Measurements from ENCODE around the gene BECN2. TPM values are rescaled to one million over a fixed set of nuclear protein-coding genes. Genes with fewer than 3 reads are reported as not detected.

The BECN2 gene
- not detected for total RNA-seq

DNA sequence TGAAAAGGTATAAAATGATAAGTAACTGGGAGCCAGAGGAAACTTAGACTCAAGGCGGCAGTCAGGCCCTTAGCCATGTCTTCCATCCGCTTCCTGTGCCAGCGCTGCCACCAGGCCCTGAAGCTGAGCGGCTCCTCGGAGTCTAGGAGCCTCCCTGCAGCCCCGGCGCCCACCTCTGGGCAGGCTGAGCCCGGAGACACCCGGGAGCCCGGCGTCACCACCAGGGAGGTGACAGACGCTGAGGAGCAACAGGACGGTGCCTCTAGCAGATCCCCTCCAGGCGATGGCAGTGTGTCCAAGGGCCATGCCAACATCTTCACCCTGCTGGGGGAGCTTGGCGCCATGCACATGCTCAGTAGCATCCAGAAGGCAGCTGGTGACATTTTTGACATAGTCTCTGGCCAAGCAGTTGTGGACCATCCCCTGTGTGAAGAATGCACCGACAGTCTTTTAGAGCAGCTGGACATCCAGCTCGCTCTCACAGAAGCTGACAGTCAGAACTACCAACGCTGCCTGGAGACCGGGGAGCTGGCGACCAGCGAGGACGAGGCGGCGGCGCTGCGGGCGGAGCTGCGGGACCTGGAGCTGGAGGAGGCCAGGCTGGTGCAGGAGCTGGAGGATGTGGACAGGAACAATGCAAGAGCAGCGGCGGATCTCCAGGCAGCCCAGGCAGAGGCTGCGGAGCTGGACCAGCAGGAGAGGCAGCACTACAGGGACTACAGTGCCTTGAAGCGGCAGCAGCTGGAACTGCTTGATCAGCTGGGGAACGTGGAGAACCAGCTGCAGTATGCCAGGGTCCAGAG is at the start of gene BECN2:
TSS of gene BECN2 (plus strand) at position 76 of the 803 bp plus-strand sequence. CDS start at position 76, 0 bp downstream.
- DNase-seq, result no peak
- WGBS, 2 donors, result 87 to 90% methylated on average over 22 to 29 of the region's 33 CpGs
- H3K9me3 ChIP-seq, result no peaks in the 10 kb centered on the region
- TF ChIP-seq CTCF (IDR thresholded peaks at IDR 0.05) (no peak), POLR2A (IDR thresholded peaks at IDR 0.05) (no peak)
- H3K4me3 ChIP-seq, result no peak within 1 kb of the TSS
- no peaks in the 10 kb centered on the region for H3K36me3 ChIP-seq
- H3K27ac ChIP-seq, result no peak within 1 kb of the TSS
- no peaks in the 10 kb centered on the region for H3K27me3 ChIP-seq
- intact Hi-C loops (cut with DNase I), result no loop called here
- H3K4me1 ChIP-seq, result no peaks in the 10 kb centered on the region

DNA sequence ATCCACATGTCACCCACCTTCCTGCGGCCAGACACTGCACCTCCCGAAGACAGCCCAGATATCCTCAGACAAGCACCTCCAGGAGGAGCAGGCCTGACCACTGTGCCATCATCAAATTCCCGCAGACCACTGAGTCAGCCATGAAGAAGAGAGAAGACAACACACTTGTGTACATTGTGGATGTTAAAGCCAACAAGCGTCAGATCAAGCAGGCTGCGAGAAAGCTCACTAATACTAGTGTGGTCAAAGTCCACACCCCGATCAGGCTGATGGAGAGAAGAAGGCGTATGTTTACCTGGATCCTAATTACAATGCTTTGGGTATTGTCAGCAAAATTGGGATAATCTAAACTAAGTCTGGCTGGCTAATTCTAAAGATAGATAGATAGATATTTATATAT is 41.4 kb upstream of the BECN2 start:
- H3K4me3 ChIP-seq, result no peak overlapping the region
- no peak for DNase-seq
- WGBS, 2 donors, result 83 to 84% methylated on average over 5 to 6 of the region's 7 CpGs
- intact Hi-C loops (cut with DNase I), result no loop called here
- H3K36me3 ChIP-seq, result no peaks in the 10 kb centered on the region
- H3K4me1 ChIP-seq, result no peaks in the 10 kb centered on the region
- no peaks in the 10 kb centered on the region for H3K9me3 ChIP-seq
- no peak overlapping the region for H3K27ac ChIP-seq
- H3K27me3 ChIP-seq, result no peaks in the 10 kb centered on the region
- TF ChIP-seq POLR2A (IDR thresholded peaks at IDR 0.05) (no peak), CTCF (IDR thresholded peaks at IDR 0.05) (no peak)

DNA sequence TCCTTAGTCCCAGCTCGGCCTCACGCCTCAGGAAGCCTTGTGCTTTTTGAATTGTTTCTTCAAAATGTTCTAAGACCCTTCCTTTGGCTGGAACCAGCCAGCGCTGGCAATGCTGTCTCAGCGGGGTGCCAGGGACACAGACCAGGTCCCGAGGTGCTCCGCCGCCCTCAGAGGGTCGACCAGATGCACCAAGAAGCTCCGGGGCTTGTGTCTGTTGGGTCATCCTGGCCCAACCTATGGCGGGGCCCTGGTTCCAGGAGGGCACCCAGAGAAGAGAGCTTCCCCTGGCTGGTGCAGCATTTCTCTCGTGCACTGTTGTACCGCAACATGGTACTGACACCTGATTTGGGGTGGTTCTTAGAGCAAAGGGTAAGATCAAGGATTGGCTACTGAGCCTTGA is 40.1 kb upstream of the BECN2 start:
- H3K4me3 ChIP-seq, result no peak overlapping the region
- WGBS, 2 donors, result 85 to 97% methylated on average over 4 of the region's 12 CpGs
- no peaks in the 10 kb centered on the region for H3K4me1 ChIP-seq
- no peak for DNase-seq
- no peaks in the 10 kb centered on the region for H3K9me3 ChIP-seq
- TF ChIP-seq CTCF (IDR thresholded peaks at IDR 0.05), result no peak
- H3K27ac ChIP-seq, result no peak overlapping the region
- intact Hi-C loops (cut with DNase I), result no loop called here
- H3K36me3 ChIP-seq, result no peaks in the 10 kb centered on the region
- no peaks in the 10 kb centered on the region for H3K27me3 ChIP-seq

DNA sequence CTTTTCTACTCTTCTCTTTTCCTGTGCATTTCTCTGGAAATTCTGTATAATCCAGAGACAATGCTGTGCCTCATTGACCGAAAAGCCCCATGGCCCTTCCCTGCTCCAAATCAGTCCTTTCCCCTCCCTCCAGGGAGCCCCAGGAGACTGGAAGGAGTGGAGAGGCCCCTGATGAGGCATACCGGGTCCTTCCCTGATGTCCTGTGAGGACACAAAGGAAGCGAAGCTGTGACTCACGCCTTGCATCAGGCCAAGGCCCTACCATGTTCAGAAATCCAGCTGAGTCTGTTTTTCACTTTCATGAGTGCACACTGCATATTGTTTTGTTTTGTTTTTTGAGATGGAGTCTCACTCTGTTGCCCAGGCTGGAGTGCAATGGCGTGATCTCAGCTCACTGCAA is 38.7 kb upstream of the BECN2 start:
- no peak overlapping the region for H3K27ac ChIP-seq
- H3K27me3 ChIP-seq, result no peaks in the 10 kb centered on the region
- H3K9me3 ChIP-seq, result no peaks in the 10 kb centered on the region
- no peak overlapping the region for H3K4me3 ChIP-seq
- no peak for TF ChIP-seq CTCF (IDR thresholded peaks at IDR 0.05)
- no peak for TF ChIP-seq POLR2A (IDR thresholded peaks at IDR 0.05)
- WGBS, 2 donors, result 56 to 63% methylated on average over 5 of the region's 5 CpGs
- H3K4me1 ChIP-seq, result no peaks in the 10 kb centered on the region
- no peak for DNase-seq
- no peaks in the 10 kb centered on the region for H3K36me3 ChIP-seq
- intact Hi-C loops (cut with DNase I), result no loop called here

GRCh38 chr1:241924080-241924808 is 33.3 kb upstream of the BECN2 start:
- Histone ChIP-seq H3K9me3 (no peaks in the 10 kb centered on the region), H3K27me3 (no peaks in the 10 kb centered on the region), H3K4me3 (no peak overlapping the region), H3K27ac (no peak overlapping the region), H3K36me3 (no peaks in the 10 kb centered on the region), H3K4me1 (no peaks in the 10 kb centered on the region)
- DNase-seq, result no peak
- intact Hi-C loops (cut with DNase I), result no loop called here
- TF ChIP-seq CTCF (IDR thresholded peaks at IDR 0.05), result no peak
- TF ChIP-seq POLR2A (IDR thresholded peaks at IDR 0.05), result no peak
- WGBS, 2 donors, result 65 to 84% methylated on average over 10 of the region's 10 CpGs

Data from esophagus squamous epithelium (tissue), 5 donors.